GM12891 (cell line): ENCODE data around the gene GLTP.

Source experiments
- PAX5 ChIP-seq: IDR thresholded peaks from 2 replicates; pipeline ENCODE4 v1.6.1; 2011; ENCODE audit warnings: low read length, moderate library complexity, mild to moderate bottlenecking; ENCODE audit not compliant: insufficient read depth, severe bottlenecking
- POLR2A ChIP-seq: IDR thresholded peaks from 2 replicates; pipeline ENCODE4 v1.6.1; 2011; ENCODE audit warnings: low read depth, low read length, control low read depth
- POLR2AphosphoS5 ChIP-seq: IDR thresholded peaks from 2 replicates; pipeline ENCODE4 v1.6.1; 2011; ENCODE audit warnings: low read depth, low read length, control low read depth

DNA sequence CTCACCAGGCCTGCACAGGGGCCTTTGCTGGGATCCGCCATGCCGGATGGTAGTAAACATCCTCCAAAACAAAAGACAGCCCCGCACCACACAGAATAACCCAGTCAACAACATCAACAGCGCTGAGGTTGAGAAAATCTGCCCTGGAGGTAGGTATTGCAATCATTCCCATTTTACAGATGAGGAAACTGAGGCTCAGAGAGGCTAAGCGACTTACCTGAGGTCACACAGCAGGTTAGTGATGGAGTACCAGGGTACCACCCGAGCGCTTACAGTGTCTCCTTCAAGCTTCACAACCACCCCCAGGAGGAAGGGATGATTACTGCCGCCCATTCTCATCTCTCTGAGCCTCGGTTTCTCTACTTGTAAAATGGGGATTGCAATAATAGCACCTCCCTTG is 62.1 kb downstream of the GLTP start:
- TF ChIP-seq POLR2A (no peak), POLR2AphosphoS5 (no peak), PAX5 (no peak)
